Activated CD8-positive, alpha-beta memory T cell treated with anti-CD3 and anti-CD28 coated beads, Interleukin-2, amount 10 ng/mL, durations not matched to agents 7 days and 5 days (primary cell): Measurements from ENCODE around the gene TDP2. TPM values are rescaled to one million over a fixed set of nuclear protein-coding genes. Genes with fewer than 3 reads are reported as not detected.
"Not testable (repeated sequence)": the region's sequence is repeated elsewhere in the genome, so short reads cannot be mapped to it uniquely, and the experiment has no call there.

Experiments
- ATAC-seq: fragments of 150-1000 bp; cut with Tn5 transposase; one replicate; pipeline ENCODE4 v1.10.0; 2021; ENCODE audit warnings: moderate library complexity
- CTCF ChIA-PET: fragments of 350-600 bp; sonication (Branson Sonifier 250); formaldehyde crosslinking; loops from one replicate; lab custom pipeline; 2021; ENCODE audit warnings: antibody characterized with exemption; lab: Charles Lee
- DNase-seq: peaks from one replicate; pipeline ENCODE4 v3.0.0-alpha.2; 2020
- H3K27ac Mint-ChIP-seq: one replicate; pipeline ENCODE4 v1.8.0; 2021; ENCODE audit warnings: mild to moderate bottlenecking, mixed read lengths
- H3K27me3 Mint-ChIP-seq: one replicate; pipeline ENCODE4 v1.8.0; 2021; ENCODE audit warnings: mixed read lengths
- H3K36me3 Mint-ChIP-seq: one replicate; pipeline ENCODE4 v1.8.0; 2021; ENCODE audit warnings: mild to moderate bottlenecking, mixed read lengths
- H3K4me1 Mint-ChIP-seq: one replicate; pipeline ENCODE4 v1.8.0; 2021; ENCODE audit warnings: mixed read lengths
- H3K4me3 Mint-ChIP-seq: one replicate; pipeline ENCODE4 v1.8.0; 2021; ENCODE audit warnings: mild to moderate bottlenecking, moderate library complexity, mixed read lengths
- H3K9me3 Mint-ChIP-seq: one replicate; pipeline ENCODE4 v1.8.0; 2022; ENCODE audit warnings: low read depth, mixed read lengths
- total RNA-seq, 2 experiments: library from RNA; stranded (reverse); gene quantifications; one replicate each; pipeline ENCODE4 v1.2.3, GENCODE V29; 2021

Gene TDP2
- total RNA-seq, 2 experiments from 2014 or later, result 40.5 to 45.7 TPM

DNA sequence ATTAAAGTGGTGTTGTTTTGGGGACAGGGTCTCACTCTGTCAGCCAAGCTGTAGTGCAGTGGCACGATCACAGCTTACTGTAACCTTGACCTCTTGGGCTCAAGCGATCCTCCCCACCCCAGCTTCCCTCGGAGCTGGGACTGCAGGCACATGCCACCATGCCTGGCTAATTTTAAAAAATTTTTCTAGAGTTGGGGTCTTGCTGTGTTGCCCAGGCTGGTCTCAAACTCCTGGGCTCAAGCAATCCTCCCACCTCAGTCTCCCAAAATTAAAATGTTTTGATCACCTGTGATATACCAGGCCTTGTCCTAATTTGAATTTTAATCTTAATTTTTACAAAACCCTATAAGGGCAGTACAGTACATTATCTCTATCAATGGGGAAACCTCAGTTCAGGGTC lies 25.7 kb upstream of the TDP2 start:
- H3K36me3 Mint-ChIP-seq, result peaks cover under 1% of the 10 kb centered on the region

DNA sequence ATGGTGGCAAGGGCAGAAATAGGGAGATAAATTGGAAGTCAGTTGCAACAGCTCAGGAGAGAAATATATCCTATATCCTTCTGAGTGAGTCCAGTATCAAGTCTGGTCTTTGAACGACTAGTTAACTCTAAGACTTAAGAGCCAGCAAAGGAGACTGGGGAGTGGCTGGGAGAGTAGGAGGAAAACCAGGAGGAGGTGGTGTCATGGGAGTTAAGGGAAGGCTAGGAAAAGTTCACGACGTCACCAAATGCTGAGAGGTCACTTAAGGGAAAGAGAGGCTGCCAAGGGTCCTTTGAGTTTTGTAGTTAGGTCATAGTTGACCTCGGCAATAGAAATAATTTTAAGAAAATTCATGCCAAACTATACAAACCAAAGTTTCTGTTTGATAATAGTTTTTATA lies 25.3 kb upstream of the TDP2 start:
- CTCF ChIA-PET, result no interaction called here
- ATAC-seq (no peak), DNase-seq (no peak)
- no peaks in the 10 kb centered on the region for H3K9me3 Mint-ChIP-seq
- H3K4me1 Mint-ChIP-seq, result peaks cover 10% of the 10 kb centered on the region
- H3K36me3 Mint-ChIP-seq, result peaks cover 3% of the 10 kb centered on the region
- no peak overlapping the region for H3K4me3 Mint-ChIP-seq
- H3K27me3 Mint-ChIP-seq, result no peaks in the 10 kb centered on the region
- no peak overlapping the region for H3K27ac Mint-ChIP-seq

More for the DNA sequence above, 25.7 kb upstream of the TDP2 start:
- Mint-ChIP-seq H3K4me3 (no peak overlapping the region), H3K27ac (no peak overlapping the region), H3K27me3 (no peaks in the 10 kb centered on the region), H3K4me1 (peaks cover 10% of the 10 kb centered on the region), H3K9me3 (no peaks in the 10 kb centered on the region)
- no peak for DNase-seq
- CTCF ChIA-PET, result interaction anchor here (0.9 kb wide), 1 partner anchor 111 kb away, joined by 3 read pairs; no protein-coding TSS in a partner anchor
- ATAC-seq, result no peak

DNA sequence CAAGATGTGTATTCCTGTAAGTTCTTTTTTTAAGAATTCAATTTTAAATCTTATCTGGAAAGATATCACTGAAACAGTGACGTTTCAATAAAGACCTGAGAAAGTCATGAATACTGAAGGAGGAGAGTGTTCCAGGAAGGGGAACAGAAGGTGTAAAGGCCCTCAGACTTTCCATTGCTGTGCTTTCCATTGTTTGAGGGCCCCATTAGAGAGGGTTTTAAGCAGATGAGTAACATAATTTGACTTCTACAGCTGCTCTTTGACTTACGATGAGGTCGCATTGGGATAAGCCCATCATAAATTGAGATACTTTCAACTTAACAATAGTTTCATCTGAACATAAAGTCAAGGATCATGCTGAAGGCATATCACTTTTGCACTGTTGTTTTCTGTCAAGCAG lies 24.9 kb upstream of the TDP2 start:
- no peaks in the 10 kb centered on the region for H3K9me3 Mint-ChIP-seq
- DNase-seq (no peak), ATAC-seq (no peak)
- H3K4me3 Mint-ChIP-seq, result no peak overlapping the region
- peaks cover 3% of the 10 kb centered on the region for H3K36me3 Mint-ChIP-seq
- CTCF ChIA-PET, result no interaction called here
- no peaks in the 10 kb centered on the region for H3K27me3 Mint-ChIP-seq
- no peak overlapping the region for H3K27ac Mint-ChIP-seq
- peaks cover 10% of the 10 kb centered on the region for H3K4me1 Mint-ChIP-seq

DNA sequence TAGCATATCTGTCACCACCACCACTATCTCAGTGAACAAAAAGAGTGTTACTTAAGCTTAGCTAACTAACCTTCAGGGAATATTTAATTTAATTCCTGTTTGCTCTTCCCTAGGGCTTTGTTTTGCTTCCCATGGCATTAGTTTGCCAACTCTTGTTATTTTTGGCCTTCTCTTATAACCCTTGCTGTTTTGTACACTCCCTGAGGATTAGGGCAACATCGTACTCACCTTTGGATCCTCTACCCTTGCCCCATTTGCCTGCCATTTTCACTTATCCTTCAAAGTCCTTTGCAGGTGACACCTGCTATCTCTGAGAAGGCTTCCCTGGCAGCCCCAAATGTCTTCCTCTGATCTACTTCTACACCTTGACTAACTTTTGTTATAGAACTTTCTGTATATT lies 23.9 kb upstream of the TDP2 start:
- DNase-seq (no peak), ATAC-seq (no peak)
- peaks cover 6% of the 10 kb centered on the region for H3K4me1 Mint-ChIP-seq
- no peaks in the 10 kb centered on the region for H3K27me3 Mint-ChIP-seq
- peaks cover 3% of the 10 kb centered on the region for H3K36me3 Mint-ChIP-seq
- H3K4me3 Mint-ChIP-seq, result no peak overlapping the region
- H3K9me3 Mint-ChIP-seq, result no peaks in the 10 kb centered on the region
- H3K27ac Mint-ChIP-seq, result no peak overlapping the region
- CTCF ChIA-PET, result interaction anchor here (1.6 kb wide), 1 partner anchor 109 kb away, joined by 3 read pairs; no protein-coding TSS in a partner anchor

DNA sequence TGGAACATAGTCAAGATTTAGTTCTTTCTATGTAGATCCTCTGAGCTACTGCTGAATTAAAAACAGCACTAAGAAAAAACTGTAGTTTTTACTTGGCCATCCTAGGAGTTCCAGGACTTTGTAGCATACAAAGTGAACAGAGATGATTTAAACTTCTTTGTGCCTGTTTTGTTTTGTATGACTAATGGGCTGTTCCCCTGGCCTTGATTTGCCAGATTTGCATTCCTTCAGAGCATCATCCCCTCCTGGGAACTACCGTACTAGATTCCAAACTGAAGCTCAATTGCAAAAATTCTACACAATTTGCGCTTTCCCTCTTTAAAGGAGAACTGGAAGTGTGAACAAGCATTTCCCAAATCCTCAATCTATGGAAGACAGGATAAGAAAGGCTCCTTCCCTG lies 23.3 kb upstream of the TDP2 start:
- DNase-seq (no peak), ATAC-seq (no peak)
- Mint-ChIP-seq H3K27ac (no peak overlapping the region), H3K36me3 (peaks cover 3% of the 10 kb centered on the region), H3K4me1 (peaks cover 6% of the 10 kb centered on the region), H3K9me3 (no peaks in the 10 kb centered on the region), H3K27me3 (no peaks in the 10 kb centered on the region), H3K4me3 (no peak overlapping the region)
- CTCF ChIA-PET, result interaction anchor here (0.6 to 1.6 kb wide), 2 partner anchors 109 to 164 kb away, joined by 3 read pairs; no protein-coding TSS in a partner anchor

DNA sequence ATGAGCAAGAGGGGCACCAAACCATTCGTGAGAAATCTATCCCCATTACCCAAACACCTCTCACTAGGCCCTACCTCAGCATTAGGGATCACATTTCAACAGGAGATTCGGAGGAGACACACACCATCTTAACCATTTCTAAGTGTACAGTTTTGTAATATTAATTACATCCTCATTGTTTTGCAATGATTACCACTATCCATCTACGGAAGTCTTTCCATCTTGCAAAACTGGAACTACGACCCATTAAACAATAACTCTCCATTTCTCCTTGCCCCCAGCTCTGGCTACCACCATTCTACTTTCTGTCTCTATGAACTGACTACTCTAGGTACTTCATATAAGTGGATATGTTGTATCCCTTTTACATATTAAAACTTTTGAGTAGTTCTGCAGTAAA lies 20.2 kb upstream of the TDP2 start:
- CTCF ChIA-PET, result no interaction called here
- H3K4me3 Mint-ChIP-seq, result no peak overlapping the region
- peaks cover 3% of the 10 kb centered on the region for H3K36me3 Mint-ChIP-seq
- H3K9me3 Mint-ChIP-seq, result no peaks in the 10 kb centered on the region
- no peak overlapping the region for H3K27ac Mint-ChIP-seq
- no peaks in the 10 kb centered on the region for H3K27me3 Mint-ChIP-seq
- H3K4me1 Mint-ChIP-seq, result no peaks in the 10 kb centered on the region
- ATAC-seq, result no peak
- DNase-seq, result no peak

DNA sequence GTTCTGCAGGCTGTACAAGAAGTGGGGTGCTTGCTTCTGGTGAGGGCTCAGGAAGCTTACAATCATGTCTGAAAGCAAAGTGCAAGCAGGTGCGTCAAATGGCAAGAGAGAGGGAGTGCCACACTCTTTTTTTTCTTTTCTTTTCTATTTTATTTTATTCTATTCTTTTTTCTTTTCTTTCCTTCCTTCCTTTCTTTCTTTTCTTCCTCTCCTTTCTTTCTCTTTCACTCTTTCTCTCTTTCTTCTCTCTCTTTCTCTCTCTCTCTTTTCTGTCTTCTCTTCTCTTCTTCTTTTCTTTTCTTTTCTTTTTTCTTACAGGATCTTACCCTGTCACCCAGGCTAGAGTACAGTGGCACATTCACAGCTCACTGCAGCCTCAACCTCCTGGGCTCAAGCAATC lies 19.7 kb upstream of the TDP2 start:
- Mint-ChIP-seq H3K36me3 (peaks cover 3% of the 10 kb centered on the region), H3K4me3 (no peak overlapping the region), H3K27me3 (no peaks in the 10 kb centered on the region), H3K27ac (no peak overlapping the region), H3K4me1 (no peaks in the 10 kb centered on the region), H3K9me3 (no peaks in the 10 kb centered on the region)
- CTCF ChIA-PET, result no interaction called here
- ATAC-seq, result no peak
- no peak for DNase-seq

DNA sequence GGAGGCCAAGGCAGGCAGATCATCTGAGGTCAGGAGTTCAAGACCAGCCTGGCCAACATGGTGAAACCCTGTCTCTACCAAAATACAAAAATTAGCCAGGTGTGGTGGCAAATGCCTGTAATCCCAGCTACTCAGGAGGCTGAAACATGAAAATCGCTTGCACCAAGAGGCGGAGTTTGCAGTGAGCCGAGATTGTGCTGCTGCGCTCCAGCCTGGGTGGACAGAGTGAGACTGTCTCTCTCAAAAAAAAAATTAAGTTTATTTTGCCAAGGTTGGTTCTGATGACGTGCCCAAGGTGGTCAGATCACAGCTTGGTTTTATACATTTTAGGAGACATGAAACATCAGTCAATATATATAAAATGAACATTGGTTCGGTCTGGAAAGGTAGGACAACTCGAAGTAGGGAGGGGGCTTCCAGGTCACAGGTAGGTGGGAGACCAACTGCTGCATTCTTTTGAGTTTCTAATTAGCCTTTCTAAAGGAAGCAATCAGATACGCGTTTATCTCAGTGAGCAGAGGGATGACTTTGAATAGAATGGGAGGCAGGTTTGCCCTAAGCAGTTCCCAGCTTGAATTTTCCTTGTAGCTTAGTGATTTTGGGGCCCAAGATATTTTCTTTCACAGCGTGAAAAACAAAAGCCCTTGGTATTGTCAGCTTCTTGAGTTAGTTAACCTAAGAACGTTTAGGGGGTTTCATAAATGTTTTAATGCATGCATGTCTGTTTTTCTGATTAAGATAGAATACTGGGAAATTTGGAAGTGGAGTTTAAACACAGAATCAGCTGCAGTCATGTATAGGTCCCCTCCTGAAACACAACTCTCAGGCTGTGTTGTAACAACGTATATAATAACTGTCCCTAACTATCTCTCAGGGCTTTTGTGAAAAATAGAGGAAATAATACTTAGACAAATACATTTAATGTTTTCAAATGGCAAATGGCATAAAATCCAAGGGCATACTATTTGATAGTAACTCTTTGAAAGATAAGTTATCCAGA lies 16.9 kb upstream of the TDP2 start:
- ATAC-seq, result no peak
- DNase-seq, result no peak
- H3K27me3 Mint-ChIP-seq, result no peaks in the 10 kb centered on the region
- H3K4me3 Mint-ChIP-seq, result no peak overlapping the region
- peaks cover 3% of the 10 kb centered on the region for H3K36me3 Mint-ChIP-seq
- H3K9me3 Mint-ChIP-seq, result no peaks in the 10 kb centered on the region
- H3K27ac Mint-ChIP-seq, result no peak overlapping the region
- CTCF ChIA-PET, result no interaction called here
- no peaks in the 10 kb centered on the region for H3K4me1 Mint-ChIP-seq

DNA sequence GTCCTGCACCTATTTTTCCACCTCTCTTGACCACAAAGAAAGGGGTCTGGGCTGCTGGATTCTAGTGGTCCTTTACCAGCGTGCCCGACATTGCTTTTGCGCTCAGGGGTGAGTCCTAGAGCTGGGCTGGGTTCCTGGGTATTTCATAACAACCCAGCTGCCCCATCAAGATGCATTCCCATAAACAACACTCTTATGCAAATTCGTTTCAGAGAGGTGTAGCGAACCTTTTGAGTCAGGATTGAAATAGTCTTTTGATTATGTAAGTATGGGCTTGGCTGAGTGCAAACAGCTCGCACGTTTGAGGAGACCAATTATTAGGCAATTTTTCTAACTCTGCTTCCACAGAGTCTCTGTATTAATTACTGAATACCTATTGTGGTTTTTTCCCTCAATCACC lies 13.9 kb upstream of the TDP2 start:
- Mint-ChIP-seq H3K4me3 (no peak overlapping the region), H3K36me3 (peaks cover 1% of the 10 kb centered on the region), H3K4me1 (no peaks in the 10 kb centered on the region), H3K27ac (no peak overlapping the region), H3K9me3 (no peaks in the 10 kb centered on the region), H3K27me3 (no peaks in the 10 kb centered on the region)
- CTCF ChIA-PET, result no interaction called here
- DNase-seq (no peak), ATAC-seq (no peak)

DNA sequence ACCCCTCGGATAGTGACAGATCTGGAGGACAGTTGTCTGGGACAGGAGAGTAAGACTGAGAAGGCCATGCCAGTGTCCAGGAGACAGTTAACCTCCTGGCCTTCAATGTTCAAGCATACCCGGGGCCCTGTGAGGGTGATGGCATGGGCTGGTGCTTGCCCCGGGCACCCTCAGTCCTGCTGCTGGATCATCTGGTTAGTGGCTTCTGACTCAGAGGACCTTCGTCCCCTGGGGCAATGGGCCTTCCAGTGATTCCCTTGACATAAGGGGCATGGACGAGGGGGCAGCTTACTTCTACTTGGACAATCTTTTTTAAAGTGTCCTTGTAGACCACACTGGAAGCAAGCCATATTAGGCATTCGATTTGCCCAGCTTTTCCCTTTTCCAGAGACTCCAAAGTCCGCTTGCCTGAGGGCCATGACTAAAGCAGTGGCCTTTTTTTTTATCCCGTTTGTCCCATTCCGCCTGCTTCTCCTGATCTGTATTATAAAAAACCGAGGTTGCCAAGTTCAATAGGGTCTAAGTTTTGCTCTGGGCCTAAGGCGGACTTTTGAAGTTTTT lies 12.2 kb upstream of the TDP2 start:
- H3K27ac Mint-ChIP-seq, H3K9me3 Mint-ChIP-seq, CTCF ChIA-PET, DNase-seq, H3K27me3 Mint-ChIP-seq, H3K4me1 Mint-ChIP-seq, H3K4me3 Mint-ChIP-seq, ATAC-seq: not testable (repeated sequence)
- peaks cover 11% of the 10 kb centered on the region for H3K36me3 Mint-ChIP-seq

DNA sequence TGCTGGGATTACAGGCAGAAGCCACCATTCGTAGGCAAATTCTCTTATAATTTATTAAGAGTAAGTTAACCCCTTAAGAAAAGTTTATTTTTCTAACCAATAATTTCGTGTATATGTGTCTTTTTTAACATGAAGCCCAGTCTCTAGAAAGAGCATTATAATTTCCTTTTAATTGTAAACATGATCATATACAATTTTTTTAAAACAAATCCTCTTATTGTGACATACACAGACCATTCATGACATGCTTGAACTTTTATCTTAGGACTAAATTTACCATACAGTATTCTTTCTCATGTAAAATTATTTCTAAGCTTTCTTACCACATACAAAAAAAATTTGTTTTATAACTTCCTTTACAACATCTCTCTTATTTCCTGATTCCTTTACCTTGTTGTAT lies 6.9 kb upstream of the TDP2 start:
- H3K4me1 Mint-ChIP-seq, result peaks cover 7% of the 10 kb centered on the region
- peaks cover 40% of the 10 kb centered on the region for H3K36me3 Mint-ChIP-seq
- no peak for ATAC-seq
- H3K4me3 Mint-ChIP-seq, result no peak overlapping the region
- H3K27ac Mint-ChIP-seq, result no peak overlapping the region
- H3K27me3 Mint-ChIP-seq, result no peaks in the 10 kb centered on the region
- no peak for DNase-seq
- peaks cover 27% of the 10 kb centered on the region for H3K9me3 Mint-ChIP-seq
- CTCF ChIA-PET, result interaction anchor here (2.0 kb wide), 1 partner anchor 93 kb away, joined by 6 read pairs; no protein-coding TSS in a partner anchor

DNA sequence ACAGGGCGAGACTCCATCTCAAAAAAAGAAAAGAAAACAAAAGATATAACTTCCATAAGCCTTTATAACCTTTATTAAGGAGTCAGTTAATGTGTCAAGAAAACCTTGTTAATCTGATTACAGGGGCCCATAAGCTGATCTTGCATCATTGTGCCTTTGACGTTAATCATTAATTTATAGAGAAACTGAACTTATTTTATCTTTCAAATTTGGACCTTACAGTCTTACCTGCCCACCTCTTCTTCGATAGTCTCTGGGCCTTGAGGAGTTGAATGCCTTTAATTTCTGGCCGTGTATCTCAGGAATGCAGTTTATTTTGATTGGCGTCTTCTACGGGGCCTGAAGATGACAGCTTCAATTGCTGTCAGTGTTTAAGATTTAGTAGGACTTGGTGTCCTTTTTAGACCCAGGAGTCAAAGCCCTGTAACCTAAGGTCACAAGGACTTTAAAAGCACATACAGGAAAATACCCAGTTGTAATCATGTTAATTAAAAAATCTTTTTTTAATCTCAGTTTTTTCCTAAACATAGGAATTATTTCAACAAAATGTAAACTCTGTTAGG lies 6.0 kb upstream of the TDP2 start:
- Mint-ChIP-seq H3K27me3 (no peaks in the 10 kb centered on the region), H3K4me3 (no peak overlapping the region), H3K36me3 (peaks cover 40% of the 10 kb centered on the region), H3K27ac (no peak overlapping the region), H3K4me1 (peaks cover 15% of the 10 kb centered on the region), H3K9me3 (peaks cover 27% of the 10 kb centered on the region)
- no peak for ATAC-seq
- CTCF ChIA-PET, result interaction anchor here (2.0 kb wide), 1 partner anchor 92 kb away, joined by 6 read pairs; no protein-coding TSS in a partner anchor
- no peak for DNase-seq

DNA sequence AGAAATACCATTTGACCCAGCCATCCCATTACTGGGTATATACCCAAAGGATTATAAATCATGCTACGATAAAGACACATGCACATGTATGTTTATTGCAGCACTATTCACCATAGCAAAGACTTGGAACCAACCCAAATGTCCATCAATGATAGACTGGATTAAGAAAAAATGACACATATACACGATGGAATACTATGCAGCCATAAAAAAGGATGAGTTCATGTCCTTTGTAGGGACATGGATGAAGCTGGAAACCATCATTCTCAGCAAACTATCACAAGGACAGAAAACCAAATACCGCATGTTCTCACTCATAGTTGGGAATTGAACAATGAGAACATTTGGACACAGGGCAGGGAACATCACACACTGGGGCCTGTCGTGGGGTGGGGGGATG lies 4.4 kb upstream of the TDP2 start:
- Mint-ChIP-seq H3K9me3 (peaks cover 27% of the 10 kb centered on the region), H3K4me1 (peaks cover 23% of the 10 kb centered on the region)

More for the DNA sequence above, 4.4 kb upstream of the TDP2 start:
- ATAC-seq, DNase-seq, H3K27ac Mint-ChIP-seq, H3K4me3 Mint-ChIP-seq, CTCF ChIA-PET, H3K27me3 Mint-ChIP-seq: not testable (repeated sequence)
- peaks cover 42% of the 10 kb centered on the region for H3K36me3 Mint-ChIP-seq
